Suppressor macrophage treated with lipopolysaccharide for 4 hours (primary cell): Measurements from ENCODE around the gene PKD1.
A peak's percentile ranks its signal among the peaks of the same experiment; 100 is the strongest.
"Not testable (repeated sequence)": the region's sequence is repeated elsewhere in the genome, so short reads cannot be mapped to it uniquely, and the experiment has no call there.

Source experiments
- DNase-seq: peaks from one replicate; pipeline ENCODE4 v3.0.0-alpha.2; 2020

PKD1 gene

GRCh38 chr16:2149630-2150417 is 14.1 kb upstream of the PKD1 start:
- no peak for DNase-seq

GRCh38 chr16:2148714-2149629 is 13.3 kb upstream of the PKD1 start:
- no peak for DNase-seq

- peak; percentile 45 for DNase-seq
Observed at GRCh38 chr16:2147981-2148671, 12.4 kb upstream of the PKD1 start, which contains the start of gene RAB26. Gene RAB26, plus strand, starts transcription at chr16:2148625. Its CDS starts 159 bp downstream, at chr16:2148784.

- no peak for DNase-seq
Observed at GRCh38 chr16:2147378-2147777, 11.7 kb upstream of the PKD1 start.

GRCh38 chr16:2145843-2146242 is 10.1 kb upstream of the PKD1 start:
- DNase-seq: no peak

GRCh38 chr16:2143878-2144485 is 8.3 kb upstream of the PKD1 start:
- no peak for DNase-seq

GRCh38 chr16:2142942-2143877 is 7.5 kb upstream of the PKD1 start:
- no peak for DNase-seq

GRCh38 chr16:2135071-2135470 is 627 bp downstream of the PKD1 start:
- not testable (repeated sequence) for DNase-seq

- DNase-seq: not testable (repeated sequence)
Observed at GRCh38 chr16:2133797-2134196, 1.9 kb downstream of the PKD1 start.

GRCh38 chr16:2129890-2130447 is 5.7 kb downstream of the PKD1 start:
- not testable (repeated sequence) for DNase-seq

- DNase-seq: not testable (repeated sequence)
Observed at GRCh38 chr16:2129251-2129650, 6.4 kb downstream of the PKD1 start.

GRCh38 chr16:2127630-2128280 is 7.9 kb downstream of the PKD1 start:
- DNase-seq: not testable (repeated sequence)

- DNase-seq: not testable (repeated sequence)
Observed at GRCh38 chr16:2126928-2127556, 8.7 kb downstream of the PKD1 start.

- DNase-seq: not testable (repeated sequence)
Observed at GRCh38 chr16:2126161-2126743, 9.4 kb downstream of the PKD1 start.

GRCh38 chr16:2125609-2126008 is 10.1 kb downstream of the PKD1 start:
- not testable (repeated sequence) for DNase-seq

GRCh38 chr16:2124694-2125444 is 10.8 kb downstream of the PKD1 start:
- peak; percentile 42 for DNase-seq

- DNase-seq: not testable (repeated sequence)
Observed at GRCh38 chr16:2124377-2124693, 11.4 kb downstream of the PKD1 start.

- not testable (repeated sequence) for DNase-seq
Observed at GRCh38 chr16:2123706-2124376, 11.9 kb downstream of the PKD1 start.
